ENCODE results near the gene ZBTB24.
"Not testable (repeated sequence)": the region's sequence is repeated elsewhere in the genome, so short reads cannot be mapped to it uniquely, and the experiment has no call there.

The ZBTB24 gene

GRCh38 chr6:109467696-109468095 lies 15.3 kb downstream of the ZBTB24 start:
- DNase-seq: no peak

DNA sequence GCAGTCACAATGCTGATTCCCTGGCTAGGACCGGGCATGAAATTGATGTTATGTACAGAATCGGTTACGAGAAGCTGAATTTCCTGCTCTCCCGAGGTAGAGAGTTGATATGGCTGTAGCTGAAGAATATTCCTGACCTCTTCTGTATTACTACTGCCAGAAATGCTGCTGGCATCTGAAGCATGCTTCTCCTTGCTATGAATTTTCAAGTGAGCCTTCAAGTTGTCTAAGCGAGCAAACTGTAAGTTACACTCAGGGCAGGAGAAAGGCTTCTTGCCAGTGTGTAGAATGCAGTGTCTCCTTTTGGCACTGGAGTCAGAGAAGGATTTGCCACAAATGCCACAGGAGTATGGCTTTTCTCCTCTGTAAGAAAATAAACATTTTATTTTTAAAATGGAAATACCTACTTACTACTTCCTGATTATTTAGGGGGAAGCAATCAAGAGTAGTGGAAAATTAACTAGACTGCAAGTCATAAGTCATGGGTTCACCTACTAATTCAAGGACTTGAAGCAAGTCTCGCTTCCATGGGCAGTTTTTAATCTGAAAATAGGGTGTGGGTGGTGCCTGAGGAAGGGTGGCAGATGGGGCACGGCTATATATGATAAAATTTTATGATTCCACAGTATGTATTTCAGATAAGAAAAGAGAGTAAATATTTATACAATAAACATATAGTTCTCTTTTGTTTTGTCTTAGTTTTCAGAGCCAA lies 16.7 kb downstream of the ZBTB24 start:
- DNase-seq: no peak

DNA sequence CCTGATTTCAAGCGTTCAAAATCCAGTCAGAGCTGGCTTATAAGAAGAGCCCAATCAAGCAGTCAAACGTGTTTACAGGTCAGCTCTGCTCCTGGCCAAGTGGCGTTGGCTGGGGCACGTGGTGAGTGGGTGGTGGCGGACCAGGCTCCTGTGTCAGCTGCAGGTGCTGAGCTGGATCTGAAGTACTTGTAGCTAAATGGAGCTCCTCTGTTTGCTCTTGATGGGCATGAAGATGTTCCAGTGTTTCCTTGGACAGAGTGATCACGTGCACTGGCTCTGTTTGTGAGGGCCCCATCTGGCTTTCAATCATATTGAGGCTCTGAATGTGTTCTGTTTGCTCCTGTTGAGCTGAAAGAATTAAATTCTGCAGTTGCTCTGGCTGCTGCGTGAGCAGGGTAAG lies 17.2 kb downstream of the ZBTB24 start:
- no peak for DNase-seq

- no peak for DNase-seq
These were observed 21.1 kb downstream of the ZBTB24 start for GRCh38 chr6:109461733-109462526.

DNA sequence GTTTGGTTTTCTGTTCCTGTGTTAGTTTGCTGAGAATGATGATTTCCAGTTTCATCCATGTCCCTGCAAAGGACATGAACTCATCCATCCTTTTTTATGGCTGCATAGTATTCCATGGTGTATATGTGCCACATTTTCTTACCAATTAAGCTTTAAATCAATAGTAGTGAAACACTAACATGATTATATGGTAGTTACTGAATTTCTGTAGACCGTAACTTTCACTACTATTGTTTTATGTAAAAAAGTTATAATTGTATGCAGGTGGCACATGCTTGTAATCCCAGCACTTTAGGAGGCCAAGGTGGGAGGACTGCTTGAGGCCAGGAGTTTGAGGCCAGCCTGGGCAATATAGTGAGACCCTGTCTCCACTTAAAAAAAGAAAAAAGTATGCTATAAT lies 21.8 kb downstream of the ZBTB24 start:
- not testable (repeated sequence) for DNase-seq

GRCh38 chr6:109460161-109460829 lies 22.7 kb downstream of the ZBTB24 start:
- no peak for DNase-seq

GRCh38 chr6:109458774-109459531 lies 24.1 kb downstream of the ZBTB24 start:
- peak; percentile 80 for DNase-seq

DNA sequence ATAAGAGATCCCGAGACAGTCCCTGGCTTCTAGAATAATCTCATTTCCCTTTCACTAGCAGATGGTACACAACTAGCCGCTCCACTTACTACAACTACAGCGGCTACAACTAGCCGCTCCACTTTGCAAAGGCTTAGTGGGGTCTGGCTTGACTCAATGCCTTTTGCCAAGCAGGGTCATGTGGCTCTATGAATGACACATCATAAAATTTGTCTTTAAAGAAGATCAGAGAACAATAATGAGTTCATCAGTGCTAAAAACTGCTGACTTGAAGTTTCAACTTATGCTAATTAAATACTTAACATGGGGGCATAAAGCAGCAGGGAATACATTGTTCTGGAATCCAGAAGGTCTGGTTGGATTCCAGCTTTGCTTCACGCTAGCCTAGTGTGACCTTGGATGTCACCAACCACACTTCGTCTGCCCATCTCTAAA lies 25.4 kb downstream of the ZBTB24 start:
- no peak for DNase-seq

GRCh38 chr6:109456710-109457561 lies 26.1 kb downstream of the ZBTB24 start:
- DNase-seq: no peak

DNA sequence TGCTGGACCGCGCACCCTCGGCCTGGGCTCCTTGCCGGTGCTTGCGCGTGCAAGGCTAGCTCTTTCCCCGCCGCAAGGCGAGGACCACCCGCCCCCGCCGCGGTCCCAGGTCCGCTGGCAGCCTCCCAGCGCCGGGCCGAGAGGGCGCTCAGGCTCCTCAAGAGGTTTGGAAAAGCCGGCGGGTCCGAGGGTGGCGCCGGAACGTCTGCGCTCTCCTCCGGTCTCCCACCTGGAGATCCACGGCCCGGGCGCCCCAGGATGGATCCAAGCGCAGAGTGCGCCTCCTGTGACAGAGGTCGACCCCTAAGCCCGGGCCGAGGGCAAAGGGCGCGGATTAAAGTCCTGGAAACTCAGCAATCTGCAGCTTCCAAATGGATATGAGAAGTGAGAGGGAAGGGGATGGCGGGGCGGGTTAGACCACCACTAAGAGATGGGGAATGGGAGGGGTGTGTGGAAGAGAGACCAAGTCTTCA lies 26.9 kb downstream of the ZBTB24 start:
- no peak for DNase-seq

GRCh38 chr6:109455437-109456110 lies 27.4 kb downstream of the ZBTB24 start, which contains the start of gene MICAL1:
MICAL1 (minus strand) TSS chr6:109455772; CDS start chr6:109454196, 1,576 bp downstream.
- DNase-seq: peak; percentile 81

GRCh38 chr6:109454496-109455436 lies 28.3 kb downstream of the ZBTB24 start:
- peak; percentile 89 for DNase-seq

DNA sequence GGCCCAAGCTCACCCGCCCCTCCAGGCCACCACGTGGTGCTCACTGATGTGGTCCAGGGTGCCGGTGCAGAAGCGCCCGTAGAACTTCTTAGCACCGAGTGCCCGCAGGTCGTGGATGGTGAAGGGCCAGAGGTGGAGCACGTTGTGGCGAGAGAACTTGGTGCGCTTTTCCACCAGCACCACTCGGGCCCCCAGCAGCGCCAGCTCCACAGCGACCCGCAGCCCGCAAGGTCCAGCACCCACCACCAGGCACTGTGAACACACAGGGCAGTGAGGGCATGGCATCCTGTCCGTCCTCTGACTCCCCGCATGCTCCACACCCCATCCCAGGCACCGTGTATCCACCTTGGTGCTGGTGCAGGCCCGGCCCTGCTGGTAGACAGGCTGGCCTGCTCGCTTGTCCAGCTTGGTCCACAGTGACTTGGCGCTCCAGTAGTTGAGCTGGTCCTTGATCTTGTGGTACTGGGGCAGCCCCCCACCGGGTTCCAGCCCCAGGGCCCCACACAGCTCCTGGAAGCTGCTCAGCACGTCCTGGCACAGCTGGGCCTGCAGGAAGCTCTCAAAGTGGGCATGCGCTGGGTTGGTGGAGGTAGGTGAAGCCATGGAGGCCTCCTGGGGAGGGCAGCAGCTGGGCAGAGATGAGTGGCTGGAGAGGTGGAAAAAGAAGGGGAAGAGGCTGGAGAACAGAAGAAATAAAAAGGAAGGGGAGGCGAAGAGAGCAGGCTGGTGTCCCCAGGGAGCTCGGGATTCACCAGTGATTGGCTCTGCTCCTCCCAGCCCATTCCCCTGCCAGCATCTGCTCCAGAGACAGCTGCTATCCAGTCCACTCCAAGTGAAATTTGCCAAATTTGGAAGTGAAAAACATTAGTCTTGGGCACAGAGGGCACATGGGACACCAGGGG lies 29.2 kb downstream of the ZBTB24 start:
- peak; percentile 12 for DNase-seq

DNA sequence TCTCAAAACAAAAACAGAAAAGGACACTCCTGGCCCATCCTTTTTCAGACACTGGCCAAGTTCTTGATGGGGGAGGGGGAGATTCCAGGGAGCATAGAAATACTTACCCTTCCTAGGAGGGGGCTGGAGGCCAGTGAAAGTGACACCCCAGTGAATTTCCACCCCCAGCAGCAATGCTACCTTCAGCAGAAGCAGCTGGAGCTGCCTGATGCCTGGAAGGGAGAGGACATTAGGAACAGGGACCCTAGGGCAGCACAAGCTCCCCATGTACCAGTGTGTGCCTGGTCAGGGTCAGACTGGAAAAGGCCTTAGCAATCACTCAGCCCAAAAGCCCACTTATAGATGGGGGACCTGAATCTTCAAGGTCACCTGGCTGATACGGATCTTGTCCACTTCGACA lies 29.9 kb downstream of the ZBTB24 start:
- DNase-seq: no peak

DNA sequence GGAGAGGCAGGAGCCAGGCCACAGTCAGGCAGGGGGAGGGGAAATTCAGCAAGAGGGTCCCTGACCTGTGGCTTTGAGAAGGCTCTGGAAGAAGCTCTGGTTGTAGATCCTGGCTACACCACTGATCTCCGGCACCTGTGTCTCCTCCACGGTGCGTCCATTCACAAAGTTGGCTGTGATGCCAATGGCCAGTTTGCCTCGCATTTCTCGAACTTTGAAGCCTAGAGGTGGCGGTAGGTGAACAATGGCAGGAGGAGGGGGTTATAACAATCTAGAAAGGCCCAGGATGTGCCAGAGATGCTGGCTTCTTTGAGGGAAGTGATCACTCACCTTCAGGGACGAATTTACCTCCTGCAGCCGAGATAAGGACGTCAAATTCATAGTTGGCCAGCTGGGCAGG lies 30.8 kb downstream of the ZBTB24 start:
- DNase-seq: no peak

GRCh38 chr6:109451376-109451775 lies 31.6 kb downstream of the ZBTB24 start:
- no peak for DNase-seq

DNA sequence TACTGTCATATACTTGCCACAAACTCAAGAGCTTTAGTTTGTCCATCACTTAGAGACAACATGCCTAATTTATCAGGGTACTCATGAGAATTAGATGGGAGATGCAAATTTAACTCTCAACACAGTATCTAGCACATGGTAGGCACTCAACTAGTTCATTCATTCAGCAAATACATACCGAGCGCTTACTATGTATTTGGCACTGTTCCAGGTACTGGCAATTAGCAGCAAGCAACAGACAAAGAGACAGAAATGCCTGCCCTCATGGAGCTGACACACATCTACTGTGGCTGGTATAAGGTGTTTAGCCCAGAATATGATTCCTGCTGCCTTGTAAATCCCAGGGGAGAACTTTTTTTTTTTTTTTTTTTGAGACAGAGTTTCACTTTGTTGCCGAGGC lies 32.2 kb downstream of the ZBTB24 start:
- DNase-seq: no peak

GRCh38 chr6:109449795-109450673 lies 33.0 kb downstream of the ZBTB24 start:
- DNase-seq: no peak

Data from MV-4-11 (cell line).